CD4-positive, alpha-beta T cell treated with Interleukin-12 subunit alpha and Interleukin-12 subunit beta, for 1 hour (primary cell): Measurements from ENCODE around the gene R3HDM2.

ENCODE experiments used
- DNase-seq: peaks from one replicate; pipeline ENCODE4 v3.0.0-alpha.2; 2020

The R3HDM2 gene

DNA sequence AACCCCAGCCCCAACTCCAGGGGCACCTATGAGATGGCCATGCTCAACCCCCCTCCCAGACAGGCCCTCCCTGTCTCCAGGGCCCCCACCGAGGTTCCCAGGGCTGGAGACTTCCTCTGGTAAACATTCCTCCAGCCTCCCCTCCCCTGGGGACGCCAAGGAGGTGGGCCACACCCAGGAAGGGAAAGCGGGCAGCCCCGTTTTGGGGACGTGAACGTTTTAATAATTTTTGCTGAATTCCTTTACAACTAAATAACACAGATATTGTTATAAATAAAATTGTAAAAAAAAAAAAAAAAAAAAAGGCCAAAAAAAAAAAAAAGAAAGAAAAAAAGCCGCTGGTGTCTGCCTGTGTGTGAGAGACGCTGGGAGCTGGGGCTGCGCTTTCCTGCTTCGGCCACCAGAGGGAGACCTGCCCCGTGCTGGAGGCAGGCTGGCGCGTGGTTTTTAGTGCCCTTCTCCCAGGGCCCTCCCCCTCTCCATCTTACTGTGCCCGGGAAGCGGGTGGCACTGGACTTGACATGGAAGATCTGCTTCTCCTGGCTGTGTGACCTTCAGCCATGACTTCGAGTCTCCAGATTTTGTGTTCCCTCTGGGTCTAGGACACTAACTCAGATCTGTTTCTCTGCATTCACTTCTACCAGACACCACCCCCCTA is 217.7 kb downstream of the R3HDM2 start:
- peak; percentile 87 for DNase-seq

DNA sequence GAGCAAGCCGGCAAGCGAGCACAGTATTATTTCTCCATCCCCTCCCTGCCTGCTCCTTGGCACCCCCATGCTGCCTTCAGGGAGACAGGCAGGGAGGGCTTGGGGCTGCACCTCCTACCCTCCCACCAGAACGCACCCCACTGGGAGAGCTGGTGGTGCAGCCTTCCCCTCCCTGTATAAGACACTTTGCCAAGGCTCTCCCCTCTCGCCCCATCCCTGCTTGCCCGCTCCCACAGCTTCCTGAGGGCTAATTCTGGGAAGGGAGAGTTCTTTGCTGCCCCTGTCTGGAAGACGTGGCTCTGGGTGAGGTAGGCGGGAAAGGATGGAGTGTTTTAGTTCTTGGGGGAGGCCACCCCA is 218.2 kb downstream of the R3HDM2 start:
- DNase-seq, result no peak

DNA sequence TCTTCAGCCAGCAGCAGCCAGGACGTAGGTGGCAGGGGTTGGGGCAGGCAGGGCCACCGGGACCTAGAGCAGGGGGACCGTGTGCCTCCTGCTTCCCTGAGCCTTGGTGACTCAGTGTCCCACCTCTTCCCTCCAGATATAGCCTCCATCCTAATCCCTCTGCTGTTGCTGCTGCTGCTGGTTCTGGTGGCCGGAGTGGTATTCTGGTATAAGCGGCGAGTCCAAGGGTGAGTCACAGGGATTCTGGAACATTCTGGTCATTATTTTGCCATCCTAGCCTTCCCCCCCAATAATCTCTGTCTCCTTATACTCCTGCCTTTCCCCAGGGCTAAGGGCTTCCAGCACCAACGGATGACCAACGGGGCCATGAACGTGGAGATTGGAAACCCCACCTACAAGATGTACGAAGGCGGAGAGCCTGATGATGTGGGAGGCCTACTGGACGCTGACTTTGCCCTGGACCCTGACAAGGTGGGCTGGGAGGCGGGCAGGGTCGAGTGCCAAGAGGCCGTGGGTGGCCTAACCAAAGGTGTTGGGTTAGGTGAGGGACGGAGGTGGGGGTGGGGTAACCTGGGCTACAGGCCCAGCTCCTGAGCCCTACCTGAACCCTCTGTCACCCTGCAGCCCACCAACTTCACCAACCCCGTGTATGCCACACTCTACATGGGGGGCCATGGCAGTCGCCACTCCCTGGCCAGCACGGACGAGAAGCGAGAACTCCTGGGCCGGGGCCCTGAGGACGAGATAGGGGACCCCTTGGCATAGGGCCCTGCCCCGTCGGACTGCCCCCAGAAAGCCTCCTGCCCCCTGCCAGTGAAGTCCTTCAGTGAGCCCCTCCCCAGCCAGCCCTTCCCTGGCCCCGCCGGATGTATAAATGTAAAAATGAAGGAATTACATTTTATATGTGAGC is 218.8 kb downstream of the R3HDM2 start:
- DNase-seq, result no peak

DNA sequence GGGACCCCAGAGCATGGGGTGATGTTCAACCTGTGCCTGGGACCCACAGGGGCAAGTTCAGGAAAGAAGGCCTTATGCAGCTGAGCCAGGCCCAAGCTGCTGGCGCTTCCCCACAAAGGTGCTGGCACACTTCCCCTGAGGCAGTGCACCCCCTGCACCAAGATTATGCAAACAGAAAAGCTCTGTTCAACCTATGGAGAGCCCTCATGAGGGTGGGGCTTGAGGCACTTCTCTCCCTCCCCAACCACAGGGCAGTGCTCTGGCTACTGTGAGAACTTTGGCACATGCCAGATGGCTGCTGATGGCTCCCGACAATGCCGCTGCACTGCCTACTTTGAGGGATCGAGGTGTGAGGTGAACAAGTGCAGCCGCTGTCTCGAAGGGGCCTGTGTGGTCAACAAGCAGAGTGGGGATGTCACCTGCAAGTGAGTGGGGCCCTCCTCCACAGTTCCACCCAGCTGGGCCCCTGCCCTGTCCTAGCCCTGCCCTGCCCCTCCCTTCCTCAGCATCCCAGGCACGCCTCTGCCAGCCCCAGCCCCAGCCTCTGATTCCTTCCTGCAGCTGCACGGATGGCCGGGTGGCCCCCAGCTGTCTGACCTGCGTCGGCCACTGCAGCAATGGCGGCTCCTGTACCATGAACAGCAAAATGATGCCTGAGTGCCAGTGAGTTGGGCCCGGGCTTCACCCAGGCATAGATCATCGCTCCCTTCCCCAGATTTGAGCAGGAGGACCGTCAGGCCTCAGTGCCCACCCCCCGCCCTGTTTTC is 219.7 kb downstream of the R3HDM2 start:
- no peak for DNase-seq

DNA sequence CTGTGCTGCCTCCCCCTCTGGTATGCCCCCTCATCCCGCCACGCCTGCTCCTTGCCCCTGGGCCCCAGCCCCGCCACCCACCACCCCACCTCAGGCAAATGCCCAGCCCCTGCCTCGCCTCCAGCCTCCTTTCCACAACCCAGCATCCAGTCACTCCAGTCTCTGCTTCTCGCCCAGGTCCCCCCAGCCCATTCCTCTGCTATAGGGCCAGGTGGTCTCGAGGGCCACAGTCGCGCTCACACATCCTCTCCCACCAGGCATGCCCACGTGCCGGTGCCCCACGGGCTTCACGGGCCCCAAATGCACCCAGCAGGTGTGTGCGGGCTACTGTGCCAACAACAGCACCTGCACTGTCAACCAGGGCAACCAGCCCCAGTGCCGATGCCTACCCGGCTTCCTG is 220.4 kb downstream of the R3HDM2 start:
- no peak for DNase-seq

DNA sequence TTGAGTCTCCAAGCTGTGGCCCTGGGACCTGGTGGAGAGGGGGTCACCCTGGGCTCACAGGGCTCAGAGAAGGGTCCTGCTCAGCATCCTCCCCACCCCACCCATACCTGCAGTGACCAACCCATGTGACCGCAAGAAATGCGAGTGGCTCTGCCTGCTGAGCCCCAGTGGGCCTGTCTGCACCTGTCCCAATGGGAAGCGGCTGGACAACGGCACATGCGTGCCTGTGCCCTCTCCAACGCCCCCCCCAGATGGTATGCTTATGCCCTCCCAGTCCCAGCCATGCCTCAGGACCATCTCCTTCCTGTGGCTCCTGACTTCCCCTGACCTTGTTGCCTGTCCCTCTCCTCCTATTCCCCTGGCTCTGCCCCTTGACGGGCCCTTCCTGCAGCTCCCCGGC is 220.9 kb downstream of the R3HDM2 start:
- no peak for DNase-seq

DNA sequence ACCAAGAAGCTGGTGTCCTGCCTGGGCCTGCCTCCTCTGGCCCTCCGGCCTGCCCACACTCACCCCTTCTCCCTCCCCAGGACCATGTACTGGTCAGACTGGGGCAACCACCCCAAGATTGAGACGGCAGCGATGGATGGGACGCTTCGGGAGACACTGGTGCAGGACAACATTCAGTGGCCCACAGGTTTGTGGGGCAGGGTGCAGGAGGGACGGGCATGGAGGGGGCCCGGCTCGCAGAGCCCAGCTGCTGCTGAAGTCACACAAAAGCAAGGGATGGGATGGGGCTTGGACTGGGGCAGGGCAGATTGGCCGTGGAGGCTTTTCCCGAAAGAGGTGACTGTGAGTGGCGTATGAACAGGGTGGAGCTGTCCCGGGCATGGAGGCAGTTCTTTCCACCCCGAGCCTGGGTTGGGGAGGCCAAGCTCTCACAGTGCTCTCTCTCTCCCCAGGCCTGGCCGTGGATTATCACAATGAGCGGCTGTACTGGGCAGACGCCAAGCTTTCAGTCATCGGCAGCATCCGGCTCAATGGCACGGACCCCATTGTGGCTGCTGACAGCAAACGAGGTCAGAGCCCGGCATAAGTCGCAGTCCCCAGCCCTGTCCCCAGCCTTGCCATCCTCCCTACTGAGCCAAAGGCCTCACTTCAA is 222.1 kb downstream of the R3HDM2 start:
- no peak for DNase-seq

DNA sequence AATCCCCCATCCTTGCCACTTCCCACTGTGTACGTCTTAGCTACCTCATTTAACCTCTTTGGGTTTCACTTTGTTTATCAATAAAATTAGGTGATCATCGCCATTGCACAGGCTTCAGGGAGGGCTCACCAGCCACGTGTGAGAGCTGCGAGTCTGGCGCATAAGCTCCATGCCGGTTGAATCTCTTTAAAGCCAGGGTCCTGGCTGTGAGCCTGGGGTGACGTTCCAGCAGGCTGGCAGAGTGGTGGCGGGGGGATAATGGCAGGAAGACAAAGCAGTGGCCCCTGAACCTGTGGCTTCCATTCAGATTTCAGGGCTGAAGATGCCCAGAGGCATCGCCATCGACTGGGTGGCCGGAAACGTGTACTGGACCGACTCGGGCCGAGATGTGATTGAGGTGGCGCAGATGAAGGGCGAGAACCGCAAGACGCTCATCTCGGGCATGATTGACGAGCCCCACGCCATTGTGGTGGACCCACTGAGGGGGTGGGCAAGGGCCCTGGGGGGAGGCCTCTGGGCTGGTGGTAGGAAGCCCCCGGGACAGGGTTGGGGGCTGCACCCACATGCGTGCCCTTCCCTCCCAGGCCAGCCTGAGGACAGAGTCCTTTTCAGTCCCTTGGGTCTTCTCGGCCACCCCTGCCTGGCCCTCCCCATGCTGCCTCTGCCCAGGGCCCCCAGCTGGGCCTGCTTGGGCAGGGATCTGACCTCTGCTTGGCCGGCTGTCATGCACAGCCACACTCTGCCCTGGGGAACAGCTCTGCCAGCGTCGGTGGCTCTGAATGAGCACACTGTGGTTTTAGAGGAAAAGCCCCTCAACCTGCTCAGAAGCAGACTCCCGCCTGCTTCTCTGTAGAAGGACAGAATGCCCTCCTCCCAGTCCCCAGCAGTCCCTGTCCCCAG is 222.9 kb downstream of the R3HDM2 start:
- no peak for DNase-seq

DNA sequence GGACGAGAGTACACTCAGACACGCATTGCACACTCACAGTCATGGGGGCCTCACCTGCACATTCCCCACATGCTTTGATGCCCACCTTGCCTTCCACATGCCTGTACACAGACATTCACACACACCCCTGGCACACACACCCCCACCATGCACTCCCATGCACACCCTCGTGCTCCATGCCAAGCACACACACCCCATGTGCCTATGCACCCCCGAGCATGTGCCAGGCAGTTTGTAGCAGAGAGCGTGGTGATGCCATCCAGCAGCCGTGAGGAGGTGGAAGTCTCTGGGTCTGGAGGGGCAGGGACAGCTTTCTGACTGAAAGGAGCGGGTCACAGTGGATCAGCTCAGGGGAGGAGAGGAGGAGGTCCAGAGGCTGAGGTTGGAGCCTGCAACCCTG is 224.9 kb downstream of the R3HDM2 start:
- no peak for DNase-seq

DNA sequence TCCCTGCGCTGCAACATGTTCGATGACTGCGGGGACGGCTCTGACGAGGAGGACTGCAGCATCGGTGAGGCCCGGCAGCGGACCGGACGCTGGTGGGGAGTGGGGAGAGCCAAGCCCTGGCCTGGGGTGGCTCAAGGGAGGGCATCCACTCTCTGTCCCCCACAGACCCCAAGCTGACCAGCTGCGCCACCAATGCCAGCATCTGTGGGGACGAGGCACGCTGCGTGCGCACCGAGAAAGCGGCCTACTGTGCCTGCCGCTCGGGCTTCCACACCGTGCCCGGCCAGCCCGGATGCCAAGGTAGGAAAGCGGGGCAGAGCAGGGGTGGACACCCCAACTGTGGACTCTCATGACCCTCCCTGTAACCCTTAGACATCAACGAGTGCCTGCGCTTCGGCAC is 225.7 kb downstream of the R3HDM2 start:
- no peak for DNase-seq

DNA sequence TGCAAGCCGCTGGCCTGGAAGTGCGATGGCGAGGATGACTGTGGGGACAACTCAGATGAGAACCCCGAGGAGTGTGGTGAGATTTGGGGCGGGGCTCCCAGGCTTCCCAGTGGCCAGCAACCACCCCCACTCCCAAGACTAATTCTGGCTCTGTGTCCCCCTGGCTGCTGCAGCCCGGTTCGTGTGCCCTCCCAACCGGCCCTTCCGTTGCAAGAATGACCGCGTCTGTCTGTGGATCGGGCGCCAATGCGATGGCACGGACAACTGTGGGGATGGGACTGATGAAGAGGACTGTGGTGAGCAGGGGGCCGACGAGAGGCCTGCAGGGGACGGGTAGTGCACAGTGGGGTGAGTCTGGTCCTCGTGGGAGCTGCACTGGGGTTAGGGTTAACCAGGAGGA is 226.4 kb downstream of the R3HDM2 start:
- no peak for DNase-seq

DNA sequence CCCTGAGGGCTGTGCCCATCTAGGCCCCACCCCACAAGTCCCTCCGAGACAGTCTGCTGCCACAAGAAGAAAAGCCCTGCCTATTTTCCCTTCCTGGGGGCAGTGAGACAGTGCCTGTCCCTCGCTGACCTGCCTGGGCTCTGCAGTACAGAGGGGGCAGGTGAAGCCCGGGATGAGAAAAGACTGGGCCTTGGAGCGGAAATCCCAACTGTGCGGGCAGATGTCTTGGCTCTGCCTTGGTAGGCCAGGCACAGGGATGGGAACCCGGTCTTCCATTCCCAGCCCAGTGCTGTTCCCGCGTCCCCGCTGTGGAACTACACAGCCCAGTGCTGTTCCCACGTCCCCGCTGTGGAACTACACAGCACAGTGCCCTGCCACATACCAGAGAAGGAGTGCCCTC is 227.1 kb downstream of the R3HDM2 start:
- DNase-seq, result no peak
